Osteocyte (in vitro differentiated cells): ENCODE measurements around the gene PLCB3. TPM values are rescaled to one million over a fixed set of nuclear protein-coding genes. Genes with fewer than 3 reads are reported as not detected.

Experiments
- DNase-seq: peaks from one replicate; pipeline ENCODE4 v3.0.0; 2021; ENCODE audit warnings: mixed read lengths; ENCODE audit not compliant: unreplicated experiment; ENCODE audit errors: extremely low spot score
- H3K27ac Mint-ChIP-seq: one replicate; pipeline ENCODE4 v1.8.0; 2021; ENCODE audit warnings: mild to moderate bottlenecking, mixed read lengths; ENCODE audit not compliant: unreplicated experiment
- H3K27me3 Mint-ChIP-seq: one replicate; pipeline ENCODE4 v1.8.0; 2021; ENCODE audit warnings: mixed read lengths; ENCODE audit not compliant: unreplicated experiment
- H3K36me3 Mint-ChIP-seq: one replicate; pipeline ENCODE4 v1.8.0; 2021; ENCODE audit warnings: mixed read lengths; ENCODE audit not compliant: unreplicated experiment
- H3K4me1 Mint-ChIP-seq: one replicate; pipeline ENCODE4 v1.8.0; 2021; ENCODE audit warnings: mixed read lengths; ENCODE audit not compliant: unreplicated experiment
- H3K4me3 Mint-ChIP-seq: one replicate; pipeline ENCODE4 v1.8.0; 2021; ENCODE audit warnings: mild to moderate bottlenecking, moderate library complexity, mixed read lengths; ENCODE audit not compliant: unreplicated experiment
- H3K9me3 Mint-ChIP-seq: one replicate; pipeline ENCODE4 v1.8.0; 2021; ENCODE audit warnings: mixed read lengths; ENCODE audit not compliant: unreplicated experiment
- CTCF ChIP-seq: fragments of 200-600 bp; sonication (generic); IDR thresholded peaks from 2 replicates; pipeline ENCODE4 v1.5.0; 2021; ENCODE audit warnings: antibody characterized with exemption, mild to moderate bottlenecking, moderate library complexity
- total RNA-seq: library from RNA; stranded (reverse); gene quantifications from 2 replicates; pipeline ENCODE4 v1.2.1, GENCODE V29; 2021

Gene PLCB3
- total RNA-seq, 1 donor from 2014 or later = 32.0 TPM

DNA sequence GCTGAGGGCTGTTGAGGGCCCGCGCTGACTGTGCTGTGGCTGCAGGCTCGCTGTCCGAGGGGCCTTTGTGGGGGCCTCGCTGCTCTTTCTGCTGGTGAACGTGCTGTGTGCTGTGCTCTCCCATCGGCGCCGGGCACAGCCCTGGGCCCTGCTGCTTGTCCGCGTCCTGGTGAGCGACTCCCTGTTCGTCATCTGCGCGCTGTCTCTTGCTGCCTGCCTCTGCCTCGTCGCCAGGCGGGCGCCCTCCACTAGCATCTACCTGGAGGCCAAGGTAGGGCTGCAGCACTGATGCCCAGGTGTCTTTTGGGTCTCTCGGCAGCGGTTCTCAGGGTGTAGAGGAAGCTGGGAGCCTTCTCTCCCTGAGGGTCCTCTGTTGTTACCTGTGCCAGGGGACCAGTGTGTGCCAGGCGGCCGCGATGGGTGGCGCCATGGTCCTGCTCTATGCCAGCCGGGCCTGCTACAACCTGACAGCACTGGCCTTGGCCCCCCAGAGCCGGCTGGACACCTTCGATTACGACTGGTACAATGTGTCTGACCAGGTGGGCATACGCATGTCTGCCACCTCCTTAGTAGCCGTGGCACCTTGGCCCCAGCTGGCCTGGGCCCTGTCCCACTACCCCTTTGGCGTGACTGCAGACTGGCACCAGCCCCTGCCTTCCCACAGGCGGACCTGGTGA lies 36.5 kb downstream of the PLCB3 start:
- DNase-seq = no peak
- Mint-ChIP-seq H3K9me3 (no peaks in the 10 kb centered on the region), H3K27me3 (peaks cover 10% of the 10 kb centered on the region), H3K4me1 (peaks cover 29% of the 10 kb centered on the region), H3K27ac (no peak overlapping the region), H3K36me3 (peaks cover 5% of the 10 kb centered on the region), H3K4me3 (peak overlapping the region; percentile 10)
- no peak for TF ChIP-seq CTCF

DNA sequence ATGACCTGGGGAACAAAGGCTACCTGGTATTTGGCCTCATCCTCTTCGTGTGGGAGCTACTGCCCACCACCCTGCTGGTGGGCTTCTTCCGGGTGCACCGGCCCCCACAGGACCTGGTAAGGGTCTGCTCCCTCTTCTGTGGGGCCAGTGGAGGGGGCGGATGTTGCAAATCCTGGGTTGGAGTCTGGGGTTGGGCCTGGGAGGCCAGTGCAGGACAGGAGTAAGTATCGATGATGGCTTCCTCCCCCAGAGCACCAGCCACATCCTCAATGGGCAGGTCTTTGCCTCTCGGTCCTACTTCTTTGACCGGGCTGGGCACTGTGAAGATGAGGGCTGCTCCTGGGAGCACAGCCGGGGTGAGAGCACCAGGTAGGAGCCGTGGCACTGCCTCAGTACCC lies 37.0 kb downstream of the PLCB3 start:
- Mint-ChIP-seq H3K4me1 (peaks cover 24% of the 10 kb centered on the region), H3K4me3 (no peak overlapping the region), H3K27ac (no peak overlapping the region), H3K36me3 (peaks cover 1% of the 10 kb centered on the region), H3K9me3 (no peaks in the 10 kb centered on the region), H3K27me3 (peaks cover 15% of the 10 kb centered on the region)
- DNase-seq = no peak
- no peak for TF ChIP-seq CTCF

- DNase-seq = no peak
- Mint-ChIP-seq H3K9me3 (no peaks in the 10 kb centered on the region), H3K27me3 (peaks cover 16% of the 10 kb centered on the region), H3K36me3 (peaks cover 1% of the 10 kb centered on the region), H3K4me3 (no peak overlapping the region), H3K4me1 (peaks cover 23% of the 10 kb centered on the region), H3K27ac (no peak overlapping the region)
- TF ChIP-seq CTCF = no peak
These were observed 37.8 kb downstream of the PLCB3 start for GRCh38 chr11:64289002-64289564.

GRCh38 chr11:64290352-64291261 lies 39.3 kb downstream of the PLCB3 start:
- no peak for TF ChIP-seq CTCF
- Mint-ChIP-seq H3K27ac (no peak overlapping the region), H3K4me3 (peak overlapping the region; percentile 70), H3K27me3 (peaks cover 22% of the 10 kb centered on the region), H3K4me1 (peaks cover 33% of the 10 kb centered on the region), H3K9me3 (no peaks in the 10 kb centered on the region), H3K36me3 (peaks cover 1% of the 10 kb centered on the region)
- no peak for DNase-seq

DNA sequence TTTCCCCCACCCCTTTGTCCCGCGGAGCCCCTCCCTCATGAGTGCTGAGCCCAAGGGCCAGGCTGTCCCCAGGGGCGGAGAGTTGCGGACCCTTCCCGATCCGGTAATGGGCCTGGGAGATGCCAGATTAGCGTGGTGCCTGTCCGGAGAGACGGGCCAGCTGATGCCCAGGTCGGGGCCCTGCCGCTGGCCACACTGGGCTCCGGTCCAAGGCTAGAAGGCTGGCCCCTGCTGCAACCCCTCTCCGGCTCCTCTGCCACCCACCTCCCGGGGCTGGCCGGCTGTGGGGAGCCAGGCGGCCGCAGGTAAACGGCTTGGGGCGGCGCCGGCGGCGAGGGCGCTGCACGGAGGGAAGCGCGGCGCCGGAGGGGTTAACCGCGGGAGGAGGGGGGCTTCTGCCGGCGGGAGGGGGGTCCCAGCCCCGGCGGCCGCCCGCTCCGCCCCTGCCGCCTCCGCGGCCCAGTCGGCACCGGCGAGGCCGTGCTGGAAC lies 40.0 kb downstream of the PLCB3 start, which contains the start of gene KCNK4:
Gene KCNK4, plus strand, starts transcription at position 41 of the 490 bp plus-strand sequence. CDS start 1,717 bp downstream, outside the sequence.
- DNase-seq = no peak
- Mint-ChIP-seq H3K36me3 (peaks cover 1% of the 10 kb centered on the region), H3K4me3 (peak within 1 kb of the TSS; percentile 70), H3K9me3 (no peaks in the 10 kb centered on the region), H3K4me1 (peaks cover 30% of the 10 kb centered on the region), H3K27me3 (peaks cover 26% of the 10 kb centered on the region), H3K27ac (no peak within 1 kb of the TSS)
- no peak for TF ChIP-seq CTCF
